Measurements from ENCODE around the gene FBXO31. TPM values are rescaled to one million over a fixed set of nuclear protein-coding genes. Genes with fewer than 3 reads are reported as not detected.

Gene FBXO31
- total and polyA plus RNA-seq, 2 of the 13 experiments (the other 11 are each of a cell fraction or from before 2014, with no cell fraction given), result 92.4 to 101 TPM

- TF ChIP-seq ARNTL (CRISPR knock-in tag; IDR thresholded peaks at IDR 0.05) (0 out of 2 replicates have a peak, but pooled peaks have one; percentile 21), MXI1 (IDR thresholded peaks at IDR 0.05; ENCODE audit: borderline replicate concordance, low read depth, low read length) (peak; percentile 50; the same call in 1 of the 3 replicates), NR2F1 (CRISPR knock-in tag; IDR thresholded peaks at IDR 0.05) (peak in 1 of 2 experiments; percentile 27; a peak in 1 of 4 replicates), ZFP90 (CRISPR knock-in tag; IDR thresholded peaks at IDR 0.05; ENCODE audit: borderline replicate concordance) (no peak; the same call in 1 of the 2 replicates), ZNF678 (CRISPR knock-in tag; IDR thresholded peaks at IDR 0.05) (0 out of 2 replicates have a peak, but pooled peaks have one; percentile 37), ZNF430 (CRISPR knock-in tag; IDR thresholded peaks at IDR 0.05) (peak; percentile 93; the same call in 1 of the 2 replicates), ZBED4 (CRISPR knock-in tag; IDR thresholded peaks at IDR 0.05; ENCODE audit: borderline replicate concordance) (peak; percentile 52; the same call in 1 of the 2 replicates), TIGD3 (CRISPR knock-in tag; IDR thresholded peaks at IDR 0.05; ENCODE audit: borderline replicate concordance) (peak; percentile 85; the same call in 1 of the 2 replicates), ZNF670 (CRISPR knock-in tag; IDR thresholded peaks at IDR 0.05; ENCODE audit: borderline replicate concordance) (peak; percentile 99), ZNF3 (CRISPR knock-in tag; IDR thresholded peaks at IDR 0.05) (peak; percentile 84), ZNF543 (CRISPR knock-in tag; IDR thresholded peaks at IDR 0.05) (no peak; the same call in 1 of the 2 replicates), JUND (CRISPR knock-in tag; IDR thresholded peaks at IDR 0.05) (0 out of 2 replicates have a peak, but pooled peaks have one; percentile 22), HDAC2 (CRISPR knock-in tag; IDR thresholded peaks at IDR 0.05) (peak; percentile 56; the same call in 1 of the 2 replicates), MLX (CRISPR knock-in tag; IDR thresholded peaks at IDR 0.05) (peak; percentile 40; the same call in 1 of the 2 replicates), EHMT2 (IDR thresholded peaks at IDR 0.05; ENCODE audit: borderline replicate concordance, low read depth, low read length) (no peak), THYN1 (CRISPR knock-in tag; IDR thresholded peaks at IDR 0.05; ENCODE audit: borderline replicate concordance, low read depth) (no peak), STAG1 (CRISPR knock-in tag; IDR thresholded peaks at IDR 0.05) (peak; percentile 74), KDM2A (CRISPR knock-in tag; IDR thresholded peaks at IDR 0.05; ENCODE audit: borderline replicate concordance, low read depth) (peak; percentile 99), ZSCAN9 (CRISPR knock-in tag; IDR thresholded peaks at IDR 0.05; ENCODE audit: borderline replicate concordance) (peak; percentile 70; the same call in 1 of the 2 replicates), THAP9 (CRISPR knock-in tag; IDR thresholded peaks at IDR 0.05; ENCODE audit: borderline replicate concordance) (peak; percentile 94)
Observed at GRCh38 chr16:87316923-87317749, 66.4 kb downstream of the FBXO31 start, which contains the start of gene C16orf95 (continued).

All from HepG2 (cell line).